Fibroblast of pulmonary artery (primary cell): ENCODE data around the gene ACTN2.

Experiments used
- DNase-seq: peaks from one replicate; pipeline ENCODE4 v3.0.0-alpha.2; 2010; ENCODE audit warnings: low read depth
- H3K4me3 ChIP-seq: replicated peaks from 2 replicates; pipeline ENCODE4 v1.5.1; 2011; ENCODE audit warnings: low read depth, mild to moderate bottlenecking, control low read depth, low read length, moderate library complexity
- TF ChIP-seq, protein P1 (sequence below): IDR thresholded peaks from 2 replicates; pipeline ENCODE4 v1.5.1; 2011; ENCODE audit warnings: mild to moderate bottlenecking, control low read depth, low read length, inconsistent platforms; ENCODE audit errors: missing control alignments

ACTN2 gene

GRCh38 chr1:236681219-236681618, 5.1 kb upstream of the ACTN2 start:
- H3K4me3 ChIP-seq, result no peak overlapping the region
- peak; percentile 42 for DNase-seq
- TF ChIP-seq, protein P1, sequence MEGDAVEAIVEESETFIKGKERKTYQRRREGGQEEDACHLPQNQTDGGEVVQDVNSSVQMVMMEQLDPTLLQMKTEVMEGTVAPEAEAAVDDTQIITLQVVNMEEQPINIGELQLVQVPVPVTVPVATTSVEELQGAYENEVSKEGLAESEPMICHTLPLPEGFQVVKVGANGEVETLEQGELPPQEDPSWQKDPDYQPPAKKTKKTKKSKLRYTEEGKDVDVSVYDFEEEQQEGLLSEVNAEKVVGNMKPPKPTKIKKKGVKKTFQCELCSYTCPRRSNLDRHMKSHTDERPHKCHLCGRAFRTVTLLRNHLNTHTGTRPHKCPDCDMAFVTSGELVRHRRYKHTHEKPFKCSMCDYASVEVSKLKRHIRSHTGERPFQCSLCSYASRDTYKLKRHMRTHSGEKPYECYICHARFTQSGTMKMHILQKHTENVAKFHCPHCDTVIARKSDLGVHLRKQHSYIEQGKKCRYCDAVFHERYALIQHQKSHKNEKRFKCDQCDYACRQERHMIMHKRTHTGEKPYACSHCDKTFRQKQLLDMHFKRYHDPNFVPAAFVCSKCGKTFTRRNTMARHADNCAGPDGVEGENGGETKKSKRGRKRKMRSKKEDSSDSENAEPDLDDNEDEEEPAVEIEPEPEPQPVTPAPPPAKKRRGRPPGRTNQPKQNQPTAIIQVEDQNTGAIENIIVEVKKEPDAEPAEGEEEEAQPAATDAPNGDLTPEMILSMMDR, result no peak

GRCh38 chr1:236685205-236685916, 938 bp upstream of the ACTN2 start:
- TF ChIP-seq, protein P1, result no peak
- DNase-seq, result no peak
- no peak overlapping the region for H3K4me3 ChIP-seq

- DNase-seq, result no peak
- TF ChIP-seq, protein P1, result no peak
- H3K4me3 ChIP-seq, result peak overlapping the region; percentile 48
These were observed 489 bp downstream of the ACTN2 start for GRCh38 chr1:236686815-236687160.

DNA sequence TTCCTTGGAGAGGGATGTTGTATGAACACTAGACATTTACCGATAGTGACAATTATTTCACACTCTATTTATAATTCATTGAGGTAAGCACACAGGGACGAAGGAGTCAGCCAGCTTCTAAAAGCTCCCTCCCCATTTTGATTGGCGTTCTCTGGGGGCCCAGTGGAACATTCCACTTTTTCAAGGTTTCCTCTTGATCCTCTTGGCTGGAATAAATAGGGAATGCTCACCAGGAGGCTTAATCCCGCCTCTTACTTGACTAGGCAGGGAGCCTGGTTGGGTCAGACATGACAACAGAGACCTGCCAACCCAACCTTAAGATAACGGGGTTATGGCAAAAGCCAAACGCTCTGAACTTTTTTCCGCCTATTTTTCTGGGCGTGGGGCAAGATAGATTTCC, 974 bp downstream of the ACTN2 start:
- no peak overlapping the region for H3K4me3 ChIP-seq
- no peak for DNase-seq
- TF ChIP-seq, protein P1, result no peak

- TF ChIP-seq, protein P1, result no peak
- DNase-seq, result no peak
- H3K4me3 ChIP-seq, result no peak overlapping the region
These were observed 2.4 kb downstream of the ACTN2 start for GRCh38 chr1:236688705-236689104.

- TF ChIP-seq, protein P1, result no peak
- no peak for DNase-seq
- H3K4me3 ChIP-seq, result no peak overlapping the region
These were observed 3.6 kb downstream of the ACTN2 start for GRCh38 chr1:236689713-236690569.
